IPS DF 4.7 (cell line): ENCODE results near the gene NCKAP5.
"Not testable (repeated sequence)": the region's sequence is repeated elsewhere in the genome, so short reads cannot be mapped to it uniquely, and the experiment has no call there.

Experiments used
- DNase-seq: peaks from one replicate; pipeline ENCODE4 v3.0.0-alpha.2; 2013; ENCODE audit warnings: low spot score; ENCODE audit errors: extremely low read depth

Gene NCKAP5

DNA sequence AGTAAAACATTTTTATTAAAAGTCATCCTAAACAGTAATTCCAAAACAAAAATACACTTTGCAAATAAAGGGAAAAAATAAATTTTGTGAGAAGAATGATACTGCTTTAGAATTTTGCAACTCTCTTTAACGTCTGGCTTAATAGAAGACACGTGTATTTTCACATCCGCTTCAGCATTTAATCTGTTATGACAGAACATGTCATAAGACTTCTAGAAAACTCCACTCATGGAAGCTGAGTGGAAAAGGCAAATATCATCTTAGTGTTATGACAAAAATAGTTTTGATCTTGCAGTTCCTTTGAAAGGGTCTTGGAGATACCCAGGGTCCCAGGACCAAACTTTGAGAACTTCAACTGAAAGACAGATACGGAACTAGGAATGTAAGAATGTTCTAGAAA is 350.1 kb downstream of the NCKAP5 start:
- DNase-seq, result no peak

DNA sequence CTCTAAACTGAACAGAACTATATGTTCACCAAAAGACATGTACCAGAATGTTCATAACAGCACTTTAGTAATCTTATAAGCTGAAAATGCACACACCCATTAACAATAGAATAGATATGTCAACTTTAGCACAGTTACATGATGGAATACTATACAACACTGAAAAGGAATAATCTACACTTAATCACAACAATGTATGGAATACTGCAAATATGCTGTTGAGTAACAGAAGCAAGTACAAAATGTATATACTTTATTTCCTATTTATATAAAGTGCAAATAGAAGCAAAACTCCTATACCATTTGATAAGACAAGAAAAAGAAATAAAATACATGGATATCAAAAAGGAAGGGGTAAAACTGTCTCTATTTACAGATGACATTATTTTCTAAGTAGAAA is 352.8 kb downstream of the NCKAP5 start:
- no peak for DNase-seq

DNA sequence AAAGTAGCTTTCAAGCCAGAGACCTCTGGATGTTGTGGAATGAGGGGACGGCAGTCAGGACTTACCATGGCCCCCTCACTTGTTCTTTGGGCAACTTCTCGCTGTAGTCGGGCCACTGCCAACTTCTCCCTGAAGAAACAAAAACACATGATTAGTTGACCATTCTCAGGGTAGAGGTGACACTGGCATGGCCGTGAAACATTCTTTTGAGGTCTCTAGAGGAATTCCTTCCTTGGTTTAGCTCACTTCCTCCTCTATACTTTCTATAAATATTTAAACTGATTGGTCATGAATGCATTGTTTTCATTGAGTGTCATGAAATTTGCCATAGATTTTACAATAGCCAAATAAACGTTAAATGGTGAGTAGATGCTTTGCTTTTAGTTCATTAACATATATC is 354.6 kb downstream of the NCKAP5 start:
- DNase-seq, result no peak

DNA sequence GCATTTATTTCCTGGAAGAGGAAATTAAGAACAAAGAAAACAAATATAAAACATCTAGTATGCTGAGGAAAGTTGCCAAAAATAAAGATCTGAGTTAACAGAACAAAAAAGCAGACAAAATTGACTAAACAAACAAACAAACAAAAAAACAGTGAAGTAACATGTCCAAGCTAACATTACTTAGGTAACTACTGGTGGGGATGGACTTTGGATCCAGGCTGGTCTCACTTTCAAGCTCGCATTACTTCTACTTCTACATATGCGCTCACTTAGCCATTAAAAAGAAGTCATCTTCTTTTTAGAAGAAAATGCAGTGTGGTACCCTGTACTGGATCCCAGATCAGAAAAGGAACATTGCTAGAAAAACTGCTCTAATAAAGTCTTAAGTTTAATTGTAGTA is 358.9 kb downstream of the NCKAP5 start:
- DNase-seq, result no peak

DNA sequence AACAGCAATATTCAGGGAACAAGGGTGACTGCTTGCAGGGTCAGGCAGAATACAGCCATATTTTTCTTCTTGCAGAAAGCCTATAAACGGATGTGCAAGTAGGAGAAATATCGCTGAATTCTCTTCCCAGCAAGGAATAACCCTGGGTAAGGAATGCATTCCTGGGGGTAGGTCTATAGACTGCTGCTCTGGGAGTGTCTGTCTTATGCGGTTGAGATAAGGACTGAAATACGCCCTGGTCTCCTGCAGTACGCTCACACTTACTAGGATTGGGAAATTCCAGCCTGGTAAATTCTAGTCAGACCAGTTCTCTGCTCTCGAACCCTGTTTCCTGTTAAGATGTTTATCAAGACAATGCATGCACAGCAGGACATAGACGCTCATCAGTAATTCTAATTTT is 361.6 kb downstream of the NCKAP5 start:
- DNase-seq, result not testable (repeated sequence)

DNA sequence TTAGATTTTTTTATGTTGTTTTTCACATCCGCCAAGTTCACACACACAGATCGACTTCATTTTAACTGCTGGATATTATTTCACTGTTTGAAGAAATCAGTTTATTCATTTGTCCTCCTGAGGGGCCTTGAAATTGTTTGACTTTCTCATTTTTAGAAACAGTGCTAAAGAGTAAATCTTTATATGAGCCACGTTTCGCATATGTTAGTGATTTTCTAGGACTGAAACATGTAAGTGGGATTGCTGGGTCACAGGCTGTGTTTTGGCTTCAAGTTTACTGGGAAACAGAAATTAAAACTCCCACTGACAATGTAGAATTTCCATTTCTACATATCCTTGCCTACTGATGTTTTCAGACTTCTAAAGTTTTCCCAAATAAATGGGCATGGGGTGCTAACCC is 363.8 kb downstream of the NCKAP5 start:
- no peak for DNase-seq

DNA sequence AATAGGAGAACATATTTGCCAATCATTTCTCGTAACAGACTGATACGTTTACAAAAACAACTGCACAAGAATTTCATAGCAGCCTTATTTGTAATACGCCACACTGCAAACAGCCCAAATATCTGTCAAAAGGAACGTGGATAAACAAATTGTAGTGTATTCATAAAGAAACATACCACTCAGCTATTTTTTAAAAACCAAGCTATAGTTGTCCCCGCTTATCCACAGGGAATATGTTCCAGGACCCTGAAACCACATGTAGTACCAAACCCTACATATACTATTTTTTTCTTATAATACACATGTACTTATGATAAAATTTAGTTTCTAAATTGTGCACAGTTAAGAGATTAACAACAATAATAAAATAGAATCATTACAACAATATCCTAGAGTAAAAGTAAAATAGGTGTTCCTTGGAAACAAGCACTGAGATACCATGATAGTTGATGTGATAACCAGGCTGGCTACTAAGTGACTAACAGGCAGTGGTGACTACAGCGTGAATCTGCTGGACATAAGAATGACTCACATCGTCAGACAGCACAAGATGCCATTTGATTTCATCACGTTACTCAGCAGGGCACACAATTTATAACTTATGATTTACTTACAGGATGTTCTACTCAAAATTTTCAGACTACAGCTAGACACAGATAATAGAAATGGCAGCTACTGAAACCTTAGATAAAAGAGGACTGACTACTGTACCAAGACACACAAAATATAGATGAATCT is 367.4 kb downstream of the NCKAP5 start:
- DNase-seq, result no peak

DNA sequence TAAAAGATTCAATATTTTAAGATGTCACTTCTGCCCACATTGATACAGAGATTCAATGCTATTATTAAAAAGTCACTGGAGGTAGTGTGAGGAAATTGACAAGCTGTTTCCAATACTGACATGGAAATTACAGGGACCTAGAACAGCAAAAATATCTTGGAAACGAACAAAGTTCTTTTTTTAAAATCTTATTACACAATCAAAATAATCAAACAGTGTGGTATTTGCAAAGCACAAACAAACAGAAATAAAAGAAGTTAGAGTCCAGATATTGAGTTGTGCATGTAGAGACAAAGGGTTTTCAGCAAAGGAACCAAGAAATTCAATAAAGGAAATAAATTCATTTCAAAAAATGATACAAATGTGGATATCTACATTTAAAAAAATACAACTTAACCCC is 369.6 kb downstream of the NCKAP5 start:
- DNase-seq, result no peak

DNA sequence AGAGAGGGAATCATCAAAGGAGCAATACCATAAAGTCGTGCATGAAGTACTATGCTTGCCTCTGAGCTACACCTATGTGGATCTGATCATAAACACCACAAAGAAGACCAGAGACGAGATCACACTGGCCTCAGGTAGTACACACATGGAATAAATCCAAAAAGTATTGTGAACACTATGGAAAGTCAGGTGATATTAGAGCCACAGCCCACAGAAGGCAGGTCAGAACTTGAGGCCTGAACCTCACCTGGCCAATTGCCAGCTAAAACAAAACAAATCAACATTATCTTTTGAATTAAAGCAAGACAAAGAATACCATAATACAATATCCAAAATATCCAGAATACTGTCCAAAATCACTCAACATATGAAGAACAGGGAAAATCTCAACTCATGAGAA is 371.1 kb downstream of the NCKAP5 start:
- DNase-seq, result no peak

DNA sequence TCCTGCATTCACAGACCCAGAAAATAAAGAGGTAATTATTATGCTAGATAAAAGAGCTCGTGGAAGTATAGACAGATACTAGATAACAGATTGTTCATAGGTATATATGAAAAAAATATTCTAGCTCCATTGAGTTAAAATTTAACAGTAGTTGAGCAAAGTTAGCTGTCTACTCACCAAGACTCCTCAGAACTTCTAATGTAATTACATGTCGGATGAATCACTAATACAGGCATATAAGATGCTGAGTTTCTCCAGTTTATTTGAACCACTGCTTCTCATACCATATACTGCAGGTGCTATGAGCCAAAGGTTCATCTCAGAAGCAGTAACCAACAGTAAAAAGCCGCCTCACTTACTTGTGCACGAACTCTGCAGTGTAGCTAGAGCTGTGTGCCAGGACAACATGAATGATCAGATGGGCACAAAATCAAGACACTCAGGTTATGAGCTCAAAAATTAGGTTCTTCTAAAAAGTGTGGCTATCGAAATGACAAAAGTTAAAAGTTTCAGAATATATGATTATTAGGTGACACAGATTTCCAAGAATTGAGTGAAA is 373.4 kb downstream of the NCKAP5 start:
- DNase-seq, result no peak

DNA sequence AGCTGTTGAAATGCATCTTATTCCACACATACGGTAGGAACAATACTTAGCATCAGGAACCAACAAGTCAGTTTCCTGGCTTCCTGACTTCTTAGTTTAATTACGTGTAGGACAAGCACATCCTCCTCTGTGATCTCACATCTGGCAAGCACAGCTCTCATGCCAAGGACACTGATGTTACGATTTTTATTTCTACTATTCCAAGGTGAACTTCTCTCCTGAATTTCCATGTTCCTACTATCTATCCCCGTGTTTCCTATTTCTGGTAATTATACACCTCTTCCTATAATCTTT is 374.0 kb downstream of the NCKAP5 start:
- DNase-seq, result no peak

DNA sequence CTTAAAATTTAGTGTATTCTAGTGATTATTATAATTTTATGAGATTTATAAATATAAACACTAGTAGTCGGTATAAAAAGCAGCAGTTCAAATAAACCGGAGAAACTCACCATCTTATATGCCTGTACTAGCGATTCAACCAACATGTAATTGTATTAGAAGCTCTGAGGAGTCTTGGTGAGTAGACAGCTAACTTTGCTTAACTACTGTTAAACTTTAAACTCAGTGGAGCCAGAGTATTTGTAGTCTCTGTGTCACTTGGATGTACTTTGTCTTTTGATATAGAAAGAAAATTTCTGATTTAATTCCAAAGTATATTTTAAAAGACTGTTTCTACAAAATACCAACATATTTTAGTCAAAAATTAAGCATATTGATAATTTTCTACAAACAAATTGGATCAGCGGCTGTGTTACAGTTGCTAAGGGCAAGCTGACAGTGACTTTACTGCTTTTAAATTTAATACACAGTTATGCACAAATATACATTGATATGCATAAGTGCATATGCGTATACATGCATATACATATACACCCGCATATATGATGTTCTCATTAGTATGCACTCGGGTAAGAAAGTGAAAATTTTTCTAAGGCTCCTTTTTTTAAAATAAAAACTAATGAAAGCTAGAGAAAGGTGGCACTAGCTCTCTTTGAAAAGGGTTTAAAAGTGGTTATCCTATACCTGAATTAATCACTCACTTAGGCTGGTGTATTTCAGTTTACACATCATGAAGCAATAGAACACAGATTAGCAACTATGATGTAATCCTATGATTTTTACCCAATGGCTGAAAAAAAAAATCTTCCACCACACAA is 374.5 kb downstream of the NCKAP5 start:
- DNase-seq, result no peak

DNA sequence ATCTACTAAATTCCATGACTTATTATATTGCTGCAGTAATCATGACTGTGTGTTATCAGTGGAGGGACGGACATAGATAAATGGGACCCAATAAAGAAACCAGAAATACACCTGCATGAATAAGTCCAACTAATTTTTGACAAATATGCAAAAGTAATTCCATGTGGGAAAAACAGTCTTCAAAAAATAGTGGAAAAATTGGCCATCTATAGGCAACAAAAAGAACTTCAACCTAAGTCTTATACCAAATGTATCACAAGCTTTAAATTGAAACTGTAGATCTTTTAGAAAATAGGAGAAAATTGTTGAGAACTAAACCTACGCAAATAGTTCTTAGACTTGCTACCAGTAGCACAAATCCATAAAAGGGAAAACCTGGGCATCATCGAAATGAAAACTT is 376.2 kb downstream of the NCKAP5 start:
- no peak for DNase-seq

DNA sequence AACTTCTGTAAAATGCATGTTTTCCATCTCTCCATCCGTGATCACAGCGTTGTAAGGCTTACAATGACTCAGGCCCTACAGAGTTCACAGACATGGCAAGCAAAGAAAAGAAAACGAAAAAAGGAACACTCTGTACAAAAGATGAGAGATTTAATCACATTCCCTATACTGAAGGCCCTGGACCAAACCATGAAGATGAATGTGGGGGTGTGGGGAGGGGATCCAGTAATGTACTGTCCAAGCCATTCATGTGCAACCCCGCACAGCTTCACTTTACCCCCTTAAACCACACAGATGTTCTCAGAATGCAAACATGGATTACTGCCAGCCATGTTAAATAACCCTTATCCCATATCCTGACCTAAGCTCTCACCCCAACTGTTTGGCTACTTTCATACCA is 391.1 kb downstream of the NCKAP5 start:
- no peak for DNase-seq

DNA sequence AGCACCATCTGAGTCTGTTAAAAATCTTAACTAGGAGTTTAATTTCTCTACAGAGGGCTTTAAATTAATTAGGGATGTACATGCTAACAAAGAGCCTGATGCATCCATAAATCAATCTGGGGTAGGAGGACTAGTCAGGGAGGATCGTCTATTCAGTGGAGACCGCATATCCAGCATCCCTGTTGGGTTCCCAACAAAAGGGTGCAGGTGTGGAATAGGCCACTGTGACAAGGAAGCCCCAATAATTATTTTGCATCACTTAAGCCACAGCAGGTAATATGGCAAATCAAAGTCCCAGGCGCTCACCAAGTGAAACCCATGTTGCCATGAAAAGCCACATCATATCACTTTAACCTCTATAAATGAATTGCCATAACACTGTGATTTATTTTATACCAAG is 392.3 kb downstream of the NCKAP5 start:
- DNase-seq, result no peak

DNA sequence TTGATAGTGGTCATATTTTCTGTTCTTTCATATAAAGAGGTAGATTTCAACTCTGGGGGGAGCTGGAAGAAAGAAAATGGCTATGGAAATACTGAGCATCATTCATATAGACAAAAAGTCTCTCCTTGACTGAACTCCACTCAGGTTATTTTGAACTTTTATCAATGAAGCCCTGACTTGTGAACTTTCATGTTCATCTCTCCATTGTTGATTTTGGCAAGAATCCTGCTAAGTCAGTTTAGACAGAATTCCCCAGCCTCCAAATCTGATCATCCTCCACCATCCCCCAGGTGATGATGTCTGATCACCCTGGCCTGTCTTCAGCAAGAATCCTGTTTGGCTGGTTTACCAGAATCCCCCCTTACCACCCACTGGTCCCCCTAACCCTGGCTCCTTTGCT is 395.0 kb downstream of the NCKAP5 start:
- DNase-seq, result no peak

DNA sequence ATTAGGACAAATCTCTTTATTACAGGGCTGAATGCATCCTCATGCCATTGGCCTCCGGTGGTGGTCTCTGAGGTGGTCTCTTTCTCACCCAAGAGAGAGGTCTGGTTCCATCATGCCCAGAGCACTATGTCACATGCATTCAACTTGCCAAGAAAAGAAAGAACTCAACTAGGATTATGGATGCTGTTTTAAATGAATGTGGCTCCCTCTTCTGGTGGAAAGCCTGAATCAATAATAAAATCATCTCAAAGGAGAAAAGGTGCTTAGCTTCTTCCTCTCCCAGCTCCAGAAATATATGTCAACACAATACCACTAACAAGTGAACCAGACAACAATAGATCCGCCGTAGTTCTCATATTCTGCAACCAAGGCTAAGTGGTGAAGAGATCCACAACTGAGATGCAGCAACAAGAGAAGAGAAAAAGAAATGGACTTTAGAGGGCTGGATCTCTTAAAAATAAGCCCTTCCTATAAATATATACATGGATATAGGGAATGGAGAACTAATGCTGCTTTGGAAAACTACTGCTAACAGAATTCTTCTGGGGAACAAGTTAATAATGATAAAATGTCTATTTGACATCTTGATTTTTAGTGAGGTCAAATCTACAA is 396.8 kb downstream of the NCKAP5 start:
- DNase-seq, result peak; percentile 38

DNA sequence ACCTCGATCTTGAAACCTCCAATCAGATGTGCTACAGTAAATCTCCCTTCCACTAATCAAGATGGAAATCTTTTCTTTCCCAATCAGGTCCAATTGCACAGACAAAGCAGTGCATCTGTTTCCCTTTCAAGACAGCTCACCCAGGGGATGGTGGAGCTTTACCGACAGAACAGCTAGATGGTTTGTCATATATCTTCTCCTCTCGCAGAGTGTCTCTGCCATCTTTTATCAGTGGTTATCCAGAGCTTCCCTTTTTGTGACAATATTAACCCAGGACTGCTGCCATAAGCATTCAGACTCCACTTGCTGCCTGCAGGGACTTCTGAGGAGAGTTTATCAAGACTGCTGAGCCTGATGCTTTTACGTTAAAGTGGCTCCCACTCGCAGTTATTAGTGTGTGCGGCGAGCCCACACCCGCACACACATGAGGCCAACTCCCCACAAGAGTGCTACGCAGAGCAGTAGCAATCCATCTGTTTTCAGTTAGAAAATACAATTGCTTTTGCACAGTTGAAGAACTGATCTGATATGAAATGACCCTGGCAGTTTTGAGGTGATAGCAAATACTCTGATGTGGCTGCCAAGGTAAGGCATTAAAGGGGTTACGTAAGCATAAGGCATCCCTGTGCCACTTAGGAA is 398.9 kb downstream of the NCKAP5 start:
- no peak for DNase-seq

DNA sequence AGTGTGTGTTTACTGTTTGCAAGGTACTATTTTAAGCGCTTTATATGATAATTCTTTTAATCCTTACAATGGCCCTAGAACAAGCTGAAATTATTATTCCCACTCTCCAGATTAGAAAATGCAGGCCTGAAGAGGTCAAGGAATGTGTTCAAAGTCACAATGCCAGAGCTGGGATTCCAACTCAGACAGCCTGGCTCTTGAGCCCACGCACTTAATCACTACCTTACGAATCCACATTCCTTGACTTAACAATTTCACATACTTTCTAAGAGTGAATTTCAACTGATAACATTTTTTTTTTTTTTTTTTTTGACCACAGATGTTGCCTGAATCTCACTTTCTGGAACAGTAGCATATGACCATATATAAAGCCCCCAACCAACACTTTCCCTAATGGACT is 400.3 kb downstream of the NCKAP5 start:
- DNase-seq, result no peak

DNA sequence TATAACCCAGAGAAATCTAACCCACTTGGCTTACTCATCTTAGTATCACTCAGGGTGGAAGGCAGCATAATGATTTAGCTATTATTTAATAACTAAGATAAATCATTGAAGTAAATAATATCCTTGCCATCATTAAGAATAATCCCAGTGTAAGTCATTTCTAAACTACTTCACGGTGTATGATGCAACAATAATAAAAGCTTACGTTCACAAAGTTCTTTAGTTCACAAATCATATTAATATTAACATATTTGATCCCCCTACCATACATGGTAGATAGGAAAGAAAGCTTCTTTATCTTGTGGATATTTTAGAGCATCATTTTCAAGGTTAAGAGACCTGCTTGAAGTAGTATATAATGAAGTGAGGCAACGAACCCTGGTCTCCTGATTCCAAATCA is 401.0 kb downstream of the NCKAP5 start:
- no peak for DNase-seq

DNA sequence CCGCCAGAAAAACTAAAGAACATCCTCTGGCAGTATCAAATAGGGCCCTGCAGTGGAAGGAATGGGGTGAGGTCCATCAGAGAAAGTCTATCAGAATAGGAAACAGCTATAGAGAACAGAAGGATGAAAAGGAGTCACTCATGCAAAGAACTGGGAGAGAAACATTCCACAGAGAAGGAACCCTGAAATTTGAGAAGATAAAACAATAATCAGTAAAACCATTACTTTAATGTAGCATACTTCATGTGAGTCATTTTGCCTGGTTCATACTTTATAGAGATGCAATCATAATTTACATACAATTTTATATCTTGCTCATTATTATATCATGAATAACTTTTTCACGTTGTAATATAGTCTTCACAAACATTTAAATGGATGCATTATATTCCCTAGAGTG is 402.2 kb downstream of the NCKAP5 start:
- no peak for DNase-seq

DNA sequence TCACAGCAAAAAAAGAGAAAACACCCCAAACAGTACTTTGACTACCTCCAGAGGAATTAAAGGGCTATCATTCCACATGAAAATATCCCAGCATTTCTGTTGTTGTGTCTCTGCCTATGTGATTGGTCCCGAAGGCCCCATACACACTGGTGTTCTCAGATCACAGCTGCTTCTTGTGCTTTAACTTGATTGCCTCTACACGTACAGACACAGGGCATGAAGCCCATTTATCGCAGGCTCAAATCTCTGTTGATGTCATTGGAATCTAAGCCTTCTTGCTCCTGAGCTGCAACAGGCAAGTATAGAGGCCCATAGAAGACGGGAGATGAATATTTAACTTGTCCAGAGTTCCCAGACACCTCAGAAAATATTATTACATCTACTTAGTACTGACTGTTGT is 405.2 kb downstream of the NCKAP5 start:
- no peak for DNase-seq
